Caco-2 (cell line): Measurements from ENCODE around the gene NDST3. TPM values are rescaled to one million over a fixed set of nuclear protein-coding genes. Genes with fewer than 3 reads are reported as not detected.

Source experiments
- BruUV-seq: library from RNA; stranded (reverse); fragments of 400-500 nt; replicated peaks from 2 replicates; lab custom pipeline; 2021; lab: Mats Ljungman, UMichigan
- CTCF ChIA-PET: fragments of 300-600 bp; sonication (Branson Sonifier 250); formaldehyde crosslinking; loops from one replicate; lab custom pipeline; 2022; ENCODE audit warnings: antibody characterized with exemption; lab: Charles Lee
- POLR2A ChIA-PET: fragments of 300-600 bp; sonication (Branson Sonifier 250); formaldehyde crosslinking; loops from one replicate; lab custom pipeline; 2022; ENCODE audit warnings: antibody characterized with exemption; lab: Charles Lee
- DNase-seq, 2 experiments: peaks; one replicate each; pipeline versions ENCODE4 v3.0.0 to v3.0.0-alpha.2; 2020 to 2022
- H3K27me3 ChIP-seq: replicated peaks from 2 replicates; pipeline ENCODE4 v1.6.0; 2011; ENCODE audit warnings: low read length; ENCODE audit not compliant: control insufficient read depth, insufficient read depth
- H3K36me3 ChIP-seq: 2 replicates; pipeline ENCODE4 v1.5.1; 2011; ENCODE audit warnings: low read length; ENCODE audit not compliant: control insufficient read depth, insufficient read depth
- H3K4me1 ChIP-seq: fragments of 250-450 bp; sonication (Bioruptor Pico); 2 replicates; pipeline ENCODE4 v1.5.1; 2020; ENCODE audit warnings: mild to moderate bottlenecking
- H3K4me3 ChIP-seq: 2 replicates; pipeline ENCODE4 v1.5.1; 2011; ENCODE audit warnings: low read depth, mild to moderate bottlenecking, control low read depth, low read length
- H3K9me3 ChIP-seq: fragments of 250-450 bp; sonication (Bioruptor Pico); 2 replicates; pipeline ENCODE4 v1.5.1; 2020; ENCODE audit warnings: mild to moderate bottlenecking, moderate library complexity
- H3K27ac Mint-ChIP-seq: one replicate; pipeline ENCODE4 v1.8.0; 2022; ENCODE audit warnings: mixed read lengths; ENCODE audit not compliant: unreplicated experiment
- H3K27me3 Mint-ChIP-seq: one replicate; pipeline ENCODE4 v1.8.0; 2022; ENCODE audit warnings: mixed read lengths; ENCODE audit not compliant: insufficient read depth, unreplicated experiment
- H3K36me3 Mint-ChIP-seq: one replicate; pipeline ENCODE4 v1.8.0; 2022; ENCODE audit warnings: mild to moderate bottlenecking, mixed read lengths; ENCODE audit not compliant: insufficient read depth, unreplicated experiment
- H3K4me1 Mint-ChIP-seq: one replicate; pipeline ENCODE4 v1.8.0; 2022; ENCODE audit warnings: low read depth, mixed read lengths; ENCODE audit not compliant: unreplicated experiment
- H3K4me3 Mint-ChIP-seq: one replicate; pipeline ENCODE4 v1.8.0; 2022; ENCODE audit warnings: mild to moderate bottlenecking, moderate library complexity, mixed read lengths; ENCODE audit not compliant: unreplicated experiment
- H3K9me3 Mint-ChIP-seq: one replicate; pipeline ENCODE4 v1.8.0; 2022; ENCODE audit warnings: mixed read lengths; ENCODE audit not compliant: unreplicated experiment
- CTCF ChIP-seq, 2 experiments: fragments of 200-600 bp in 1 of 2; IDR thresholded peaks; 1 replicate in 1 of 2; 2 replicates in 1 of 2; pipeline versions ENCODE4 v1.5.1 to v1.8.0; 2011 to 2022; ENCODE audit warnings: antibody characterized with exemption in 1 of 2, control low read depth in 1 of 2, inconsistent platforms in 1 of 2, low read depth in 1 of 2, low read length in 1 of 2, mild to moderate bottlenecking in 1 of 2, moderate library complexity in 1 of 2; ENCODE audit not compliant: insufficient read depth in 1 of 2, severe bottlenecking in 1 of 2, unreplicated experiment in 1 of 2
- intact Hi-C: fragments of 100-400 bp; cut with micrococcal nuclease; formaldehyde crosslinking; loops from one replicate; pipeline ENCODE4 v1.10.0; 2022; ENCODE audit not compliant: unreplicated experiment
- total RNA-seq: library from RNA; stranded (reverse); gene quantifications from 2 replicates; pipeline ENCODE4 v1.2.3, GENCODE V29; 2022

NDST3 gene
- total RNA-seq, 1 experiment from 2014 or later, result not detected

- H3K9me3 ChIP-seq, result no peaks in the 10 kb centered on the region
- Mint-ChIP-seq H3K4me3 (no peak overlapping the region), H3K9me3 (no peaks in the 10 kb centered on the region), H3K36me3 (no peaks in the 10 kb centered on the region), H3K4me1 (no peaks in the 10 kb centered on the region), H3K27ac (no peak overlapping the region), H3K27me3 (no peaks in the 10 kb centered on the region)
- H3K4me1 ChIP-seq, result no peaks in the 10 kb centered on the region
- ChIA-PET CTCF (interaction anchor here (0.6 kb wide), 1 partner anchor 44 kb away, joined by 3 read pairs; no protein-coding TSS in a partner anchor), POLR2A (no interaction called here)
- intact Hi-C loops, result no loop called here
- no peaks in the 10 kb centered on the region for H3K36me3 ChIP-seq
- BruUV-seq, result no TSS peak
- no peak overlapping the region for H3K4me3 ChIP-seq
- no peak for TF ChIP-seq CTCF (IDR thresholded peaks at IDR 0.05; ENCODE audit: insufficient read depth in 1 of 2, low read depth in 1 of 2, low read length in 1 of 2, severe bottlenecking in 1 of 2, unreplicated experiment in 1 of 2)
- no peak for DNase-seq
- no peaks in the 10 kb centered on the region for H3K27me3 ChIP-seq
Measured at GRCh38 chr4:118099106-118099505, 64.8 kb downstream of the NDST3 start.

GRCh38 chr4:118102195-118102594 is 67.9 kb downstream of the NDST3 start:
- no peaks in the 10 kb centered on the region for H3K27me3 ChIP-seq
- ChIA-PET CTCF (no interaction called here), POLR2A (no interaction called here)
- H3K4me1 Mint-ChIP-seq, result no peaks in the 10 kb centered on the region
- H3K4me1 ChIP-seq, result no peaks in the 10 kb centered on the region
- no peaks in the 10 kb centered on the region for H3K36me3 ChIP-seq
- no peak overlapping the region for H3K4me3 Mint-ChIP-seq
- H3K27ac Mint-ChIP-seq, result no peak overlapping the region
- TF ChIP-seq CTCF (IDR thresholded peaks at IDR 0.05; ENCODE audit: insufficient read depth in 1 of 2, low read depth in 1 of 2, low read length in 1 of 2, severe bottlenecking in 1 of 2, unreplicated experiment in 1 of 2), result no peak
- H3K4me3 ChIP-seq, result no peak overlapping the region
- DNase-seq, result no peak
- H3K9me3 ChIP-seq, result no peaks in the 10 kb centered on the region
- H3K9me3 Mint-ChIP-seq, result no peaks in the 10 kb centered on the region
- no peaks in the 10 kb centered on the region for H3K36me3 Mint-ChIP-seq
- intact Hi-C loops, result no loop called here
- no TSS peak for BruUV-seq
- H3K27me3 Mint-ChIP-seq, result no peaks in the 10 kb centered on the region

- CTCF ChIA-PET, result no interaction called here
- H3K4me1 Mint-ChIP-seq, result no peaks in the 10 kb centered on the region
- no TSS peak for BruUV-seq
- Histone ChIP-seq H3K36me3 (no peaks in the 10 kb centered on the region), H3K4me3 (no peak overlapping the region), H3K27me3 (no peaks in the 10 kb centered on the region), H3K9me3 (no peaks in the 10 kb centered on the region), H3K4me1 (no peaks in the 10 kb centered on the region)
- H3K9me3 Mint-ChIP-seq, result no peaks in the 10 kb centered on the region
- intact Hi-C loops, result no loop called here
- no peak overlapping the region for H3K4me3 Mint-ChIP-seq
- no peak for TF ChIP-seq CTCF (IDR thresholded peaks at IDR 0.05; ENCODE audit: insufficient read depth in 1 of 2, low read depth in 1 of 2, low read length in 1 of 2, severe bottlenecking in 1 of 2, unreplicated experiment in 1 of 2)
- POLR2A ChIA-PET, result no interaction called here
- DNase-seq, result no peak
- no peak overlapping the region for H3K27ac Mint-ChIP-seq
- peaks cover 2% of the 10 kb centered on the region for H3K27me3 Mint-ChIP-seq
- H3K36me3 Mint-ChIP-seq, result no peaks in the 10 kb centered on the region
Measured at GRCh38 chr4:118112117-118113046, 78.1 kb downstream of the NDST3 start.
